PC-9 (cell line): ENCODE measurements around the gene ANK2. TPM values are rescaled to one million over a fixed set of nuclear protein-coding genes. Genes with fewer than 3 reads are reported as not detected.
"Not testable (repeated sequence)": the region's sequence is repeated elsewhere in the genome, so short reads cannot be mapped to it uniquely, and the experiment has no call there.

Experiments used
- BruUV-seq: library from RNA; stranded (reverse); fragments of 400-500 nt; replicated peaks from 2 replicates; lab custom pipeline; 2021; lab: Mats Ljungman, UMichigan
- CTCF ChIA-PET: fragments of 300-600 bp; sonication (Branson Sonifier 250); formaldehyde crosslinking; loops from one replicate; lab custom pipeline; 2022; ENCODE audit warnings: antibody characterized with exemption; lab: Charles Lee
- POLR2A ChIA-PET: fragments of 300-600 bp; sonication (Branson Sonifier 250); formaldehyde crosslinking; loops from one replicate; lab custom pipeline; 2022; ENCODE audit warnings: antibody characterized with exemption; ENCODE audit not compliant: unreplicated experiment; lab: Charles Lee
- DNase-seq, 2 experiments: peaks; one replicate each; pipeline versions ENCODE4 v3.0.0 to v3.0.0-alpha.2; 2015 to 2022; ENCODE audit warnings: mixed read lengths in 1 of 2
- H2AFZ ChIP-seq: fragments of 200-600 bp; sonication (generic); 2 replicates; pipeline ENCODE4 v1.8.1; 2017; ENCODE audit warnings: antibody characterized with exemption
- H3F3A ChIP-seq: fragments of 200-600 bp; sonication (generic); 2 replicates; pipeline ENCODE4 v1.8.1; 2017; ENCODE audit warnings: antibody characterized with exemption, mild to moderate bottlenecking, low read depth; ENCODE audit not compliant: insufficient read depth
- H3K27ac ChIP-seq: fragments of 200-600 bp; sonication (generic); 2 replicates; pipeline ENCODE4 v1.6.1; 2016; ENCODE audit warnings: mixed run types
- H3K27me3 ChIP-seq: fragments of 200-600 bp; sonication (generic); 2 replicates; pipeline ENCODE4 v1.6.1; 2016; ENCODE audit warnings: low read depth, mixed run types; ENCODE audit not compliant: insufficient read depth
- H3K36me3 ChIP-seq: fragments of 200-600 bp; sonication (generic); 2 replicates; pipeline ENCODE4 v1.6.1; 2016; ENCODE audit warnings: low read depth, mixed run types
- H3K4me1 ChIP-seq: fragments of 200-600 bp; sonication (generic); replicated peaks from 2 replicates; pipeline ENCODE4 v1.6.1; 2016; ENCODE audit warnings: mixed run types; ENCODE audit not compliant: insufficient read depth
- H3K4me2 ChIP-seq: fragments of 200-600 bp; sonication (generic); 2 replicates; pipeline ENCODE4 v1.6.1; 2017; ENCODE audit warnings: mixed run types
- H3K4me3 ChIP-seq: fragments of 200-600 bp; sonication (generic); 2 replicates; pipeline ENCODE4 v1.6.1; 2016; ENCODE audit warnings: mixed run types
- H3K79me2 ChIP-seq: fragments of 200-600 bp; sonication (generic); 2 replicates; pipeline ENCODE4 v1.6.1; 2017; ENCODE audit warnings: low read depth, mixed run types
- H3K9me2 ChIP-seq: fragments of 200-600 bp; sonication (generic); 2 replicates; pipeline ENCODE4 v1.8.1; 2017; ENCODE audit warnings: mild to moderate bottlenecking; ENCODE audit not compliant: insufficient read depth
- H3K9me3 ChIP-seq: fragments of 200-600 bp; sonication (generic); 2 replicates; pipeline ENCODE4 v1.8.1; 2016; ENCODE audit warnings: low read depth; ENCODE audit not compliant: insufficient read depth
- H4K20me1 ChIP-seq: fragments of 200-600 bp; sonication (generic); 2 replicates; pipeline ENCODE4 v1.8.1; 2017; ENCODE audit not compliant: insufficient read depth
- EZH2 ChIP-seq: fragments of 200-600 bp; sonication (generic); IDR thresholded peaks from 2 replicates; pipeline ENCODE4 v1.8.0; 2017; ENCODE audit warnings: antibody characterized with exemption, low read depth
- intact Hi-C: fragments of 100-400 bp; cut with micrococcal nuclease; formaldehyde crosslinking; loops from one replicate; pipeline ENCODE4 v1.10.0; 2022; ENCODE audit not compliant: unreplicated experiment
- total RNA-seq: library from RNA; stranded (reverse); gene quantifications from 2 replicates; pipeline ENCODE4 v1.2.3, GENCODE V29; 2021
- TF ChIP-seq, protein P1 (sequence below): fragments of 200-600 bp; sonication (generic); conservative IDR thresholded peaks from 2 replicates; pipeline ENCODE4 v1.6.1; 2017; ENCODE audit warnings: mixed run types, antibody characterized with exemption, mild to moderate bottlenecking, moderate library complexity

The ANK2 gene
- total RNA-seq, 1 experiment from 2014 or later, result 0.61 TPM

DNA sequence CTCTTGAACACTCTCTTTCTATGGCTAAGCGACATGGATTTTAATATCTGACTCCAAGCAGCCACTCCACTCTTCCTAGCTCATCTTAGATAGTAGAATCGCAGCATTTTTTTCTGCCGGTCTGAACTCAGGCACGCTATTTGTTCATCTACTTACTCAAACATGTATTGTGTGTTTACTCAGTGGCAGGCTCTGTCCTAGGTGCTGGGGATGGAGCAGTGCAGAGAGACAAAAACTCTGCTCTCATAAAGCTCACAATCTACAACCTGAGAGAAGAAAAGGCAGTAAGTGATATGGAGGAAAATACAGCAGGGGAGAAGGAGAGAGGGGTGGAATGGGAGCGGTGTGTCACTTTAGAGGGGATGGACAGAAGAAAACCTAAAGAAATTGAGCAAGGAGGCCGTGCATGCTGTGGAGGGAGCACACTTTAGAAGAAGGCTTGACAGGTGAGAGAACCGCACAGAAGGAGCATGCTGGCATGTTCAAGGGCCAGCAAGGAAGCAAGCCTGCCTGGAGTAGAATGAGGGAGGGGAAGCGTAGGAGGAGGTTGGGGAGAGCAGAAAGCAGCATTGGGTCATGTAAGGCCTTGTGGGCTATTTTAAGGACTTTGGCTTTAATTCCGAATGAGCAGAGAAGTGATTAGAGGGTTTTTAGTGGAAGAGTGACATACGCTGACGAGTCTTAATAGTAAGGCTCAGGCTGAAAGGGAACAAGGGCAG lies 132.0 kb downstream of the ANK2 start:
- DNase-seq, result no peak
- H3K27me3 ChIP-seq, result no peaks in the 10 kb centered on the region
- no peaks in the 10 kb centered on the region for H4K20me1 ChIP-seq
- no peaks in the 10 kb centered on the region for H3K4me1 ChIP-seq
- H3F3A ChIP-seq, result no peaks in the 10 kb centered on the region
- H3K9me2 ChIP-seq, result no peaks in the 10 kb centered on the region
- no TSS peak for BruUV-seq
- no peak for TF ChIP-seq EZH2
- TF ChIP-seq, protein P1, sequence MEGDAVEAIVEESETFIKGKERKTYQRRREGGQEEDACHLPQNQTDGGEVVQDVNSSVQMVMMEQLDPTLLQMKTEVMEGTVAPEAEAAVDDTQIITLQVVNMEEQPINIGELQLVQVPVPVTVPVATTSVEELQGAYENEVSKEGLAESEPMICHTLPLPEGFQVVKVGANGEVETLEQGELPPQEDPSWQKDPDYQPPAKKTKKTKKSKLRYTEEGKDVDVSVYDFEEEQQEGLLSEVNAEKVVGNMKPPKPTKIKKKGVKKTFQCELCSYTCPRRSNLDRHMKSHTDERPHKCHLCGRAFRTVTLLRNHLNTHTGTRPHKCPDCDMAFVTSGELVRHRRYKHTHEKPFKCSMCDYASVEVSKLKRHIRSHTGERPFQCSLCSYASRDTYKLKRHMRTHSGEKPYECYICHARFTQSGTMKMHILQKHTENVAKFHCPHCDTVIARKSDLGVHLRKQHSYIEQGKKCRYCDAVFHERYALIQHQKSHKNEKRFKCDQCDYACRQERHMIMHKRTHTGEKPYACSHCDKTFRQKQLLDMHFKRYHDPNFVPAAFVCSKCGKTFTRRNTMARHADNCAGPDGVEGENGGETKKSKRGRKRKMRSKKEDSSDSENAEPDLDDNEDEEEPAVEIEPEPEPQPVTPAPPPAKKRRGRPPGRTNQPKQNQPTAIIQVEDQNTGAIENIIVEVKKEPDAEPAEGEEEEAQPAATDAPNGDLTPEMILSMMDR, result no peak
- ChIA-PET POLR2A (no interaction called here), CTCF (no interaction called here)
- no peak overlapping the region for H2AFZ ChIP-seq
- H3K9me3 ChIP-seq, result no peaks in the 10 kb centered on the region
- intact Hi-C loops, result no loop called here
- H3K27ac ChIP-seq, result no peak overlapping the region
- no peak overlapping the region for H3K4me2 ChIP-seq
- H3K4me3 ChIP-seq, result no peak overlapping the region
- no peaks in the 10 kb centered on the region for H3K36me3 ChIP-seq
- H3K79me2 ChIP-seq, result no peaks in the 10 kb centered on the region

DNA sequence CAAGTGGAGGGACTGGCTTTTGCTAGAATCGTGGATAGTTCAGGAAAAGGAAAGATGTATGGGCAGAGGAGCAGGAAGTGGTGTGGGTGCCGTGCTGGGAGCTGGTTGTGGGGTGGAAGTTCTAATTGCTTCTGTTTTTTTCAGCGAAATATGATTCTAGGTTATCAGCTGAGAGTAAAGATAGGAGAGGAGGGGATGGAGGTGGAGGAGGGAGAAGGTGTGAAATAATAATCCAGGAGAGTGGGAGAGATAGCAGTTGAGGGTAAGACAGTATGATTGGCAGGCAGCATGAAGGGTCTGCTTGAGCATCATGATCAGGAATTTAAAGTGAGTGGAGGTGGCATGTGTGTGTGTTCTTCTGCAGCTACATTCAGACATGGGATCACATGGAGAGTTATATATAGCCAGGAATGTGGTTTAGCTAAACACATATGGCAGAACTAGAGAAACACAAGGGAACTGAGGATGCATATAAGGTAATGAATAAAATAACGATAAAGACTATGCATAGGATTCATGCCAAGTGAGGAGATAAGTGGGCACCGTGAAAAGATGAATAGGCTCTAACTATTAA lies 133.7 kb downstream of the ANK2 start:
- H3F3A ChIP-seq, result no peaks in the 10 kb centered on the region
- H3K9me2 ChIP-seq, result no peaks in the 10 kb centered on the region
- no peak overlapping the region for H3K4me2 ChIP-seq
- no peaks in the 10 kb centered on the region for H3K79me2 ChIP-seq
- no peaks in the 10 kb centered on the region for H3K4me1 ChIP-seq
- TF ChIP-seq, protein P1, result no peak
- no peak for TF ChIP-seq EZH2
- no peak overlapping the region for H3K4me3 ChIP-seq
- no peaks in the 10 kb centered on the region for H3K27me3 ChIP-seq
- DNase-seq, result no peak
- H3K36me3 ChIP-seq, result no peaks in the 10 kb centered on the region
- no peaks in the 10 kb centered on the region for H3K9me3 ChIP-seq
- no peaks in the 10 kb centered on the region for H4K20me1 ChIP-seq
- intact Hi-C loops, result no loop called here
- ChIA-PET POLR2A (no interaction called here), CTCF (no interaction called here)
- no peak overlapping the region for H2AFZ ChIP-seq
- BruUV-seq, result no TSS peak
- no peak overlapping the region for H3K27ac ChIP-seq

DNA sequence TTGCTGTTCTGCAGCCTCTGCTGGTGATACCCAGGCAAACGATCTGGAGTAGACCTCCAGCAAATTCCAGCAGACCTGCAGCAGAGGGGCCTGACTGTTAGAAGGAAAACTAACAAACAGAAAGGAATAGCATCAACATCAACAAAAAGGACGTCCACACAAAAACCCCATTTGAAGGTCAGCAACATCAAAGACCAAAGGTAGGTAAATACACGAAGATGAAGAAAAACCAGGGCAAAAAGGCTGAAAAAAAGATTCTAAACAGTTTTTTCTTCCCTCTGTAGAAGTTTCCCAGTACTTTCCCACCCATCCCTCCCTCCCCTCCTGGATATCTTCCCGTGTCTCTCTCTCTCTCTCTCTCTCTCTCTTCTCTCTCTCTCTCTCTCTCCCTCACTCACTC lies 136.8 kb downstream of the ANK2 start:
- H4K20me1 ChIP-seq, H3K27me3 ChIP-seq, H2AFZ ChIP-seq, H3K4me2 ChIP-seq, H3K9me2 ChIP-seq, H3K9me3 ChIP-seq, H3K27ac ChIP-seq, H3F3A ChIP-seq, DNase-seq, POLR2A ChIA-PET, intact Hi-C loops, H3K4me1 ChIP-seq, BruUV-seq, H3K4me3 ChIP-seq, H3K36me3 ChIP-seq, H3K79me2 ChIP-seq, CTCF ChIA-PET: not testable (repeated sequence)
